H54 (cell line): ENCODE measurements around the gene AOX1.

Source experiments
- DNase-seq: peaks from one replicate; pipeline ENCODE4 v3.0.0; 2011; ENCODE audit warnings: low spot score, mixed read lengths; ENCODE audit not compliant: insufficient read length
- FAIRE-seq: peaks from 3 replicates; lab custom pipeline; 2011; peaks lifted over from hg19 to GRCh38; lab: Jason Lieb, UNC
- POLR2A ChIP-seq: IDR thresholded peaks from 2 replicates; pipeline ENCODE4 v1.6.1; 2011; ENCODE audit warnings: low read depth, mild to moderate bottlenecking, low read length

AOX1 gene

DNA sequence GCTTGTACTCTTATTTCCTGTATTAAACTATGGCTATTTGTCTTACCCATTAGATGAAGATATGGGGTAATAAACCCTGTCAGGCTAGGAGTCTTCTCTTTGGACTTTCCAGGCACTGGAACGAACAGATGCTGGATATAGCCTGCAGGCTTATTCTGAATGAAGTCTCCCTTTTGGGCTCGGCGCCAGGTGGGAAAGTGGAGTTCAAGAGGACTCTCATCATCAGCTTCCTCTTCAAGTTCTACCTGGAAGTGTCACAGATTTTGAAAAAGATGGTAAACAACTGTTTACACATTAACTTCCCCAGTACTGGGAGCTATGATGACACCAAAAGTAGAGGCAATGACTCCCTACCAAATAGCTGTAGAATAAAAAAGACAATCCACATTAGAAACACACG lies 27.9 kb downstream of the AOX1 start:
- FAIRE-seq (no peak), DNase-seq (no peak)

DNA sequence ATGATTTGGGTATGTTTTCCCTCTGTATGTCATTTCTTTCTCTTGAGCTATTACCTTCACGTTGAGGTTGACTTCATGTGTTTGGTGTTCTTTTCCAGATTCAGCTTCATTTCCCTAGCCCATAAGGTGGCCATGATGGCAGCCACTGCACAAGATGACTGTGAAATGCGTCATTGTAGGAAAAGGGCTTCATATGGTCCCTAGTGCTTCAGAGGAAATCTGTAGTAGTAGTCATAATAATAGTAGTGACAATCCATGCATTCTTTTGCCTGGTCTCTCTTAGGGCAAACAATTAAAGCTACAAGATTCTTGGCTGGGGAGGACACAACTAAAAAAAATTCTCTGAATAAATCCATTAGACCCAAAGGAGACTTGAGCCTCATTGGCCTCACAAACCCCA lies 28.4 kb downstream of the AOX1 start:
- FAIRE-seq (no peak), DNase-seq (no peak)
- no peak for TF ChIP-seq POLR2A

More for the DNA sequence above, 27.9 kb downstream of the AOX1 start:
- no peak for TF ChIP-seq POLR2A

DNA sequence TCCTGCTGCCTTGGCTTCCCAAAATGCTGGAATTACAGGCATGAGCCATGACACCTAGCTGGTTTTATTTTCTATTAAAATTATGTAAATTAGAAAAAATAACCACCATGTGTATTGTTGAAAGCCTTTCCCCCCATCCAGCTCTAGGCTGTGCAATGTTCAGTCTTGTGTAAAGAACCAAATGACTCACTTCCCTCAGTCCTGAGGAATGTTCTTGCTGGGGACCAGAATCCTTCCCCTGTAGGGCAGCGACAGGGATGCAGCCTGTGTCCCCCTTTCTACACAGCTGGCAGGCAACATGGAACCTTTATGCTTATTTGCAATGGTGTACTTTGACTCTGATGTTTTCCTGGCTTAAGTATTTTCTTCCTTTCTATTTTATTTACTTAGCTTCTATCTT lies 29.4 kb downstream of the AOX1 start:
- no peak for TF ChIP-seq POLR2A
- FAIRE-seq (peak; percentile 55), DNase-seq (peak; percentile 50)

DNA sequence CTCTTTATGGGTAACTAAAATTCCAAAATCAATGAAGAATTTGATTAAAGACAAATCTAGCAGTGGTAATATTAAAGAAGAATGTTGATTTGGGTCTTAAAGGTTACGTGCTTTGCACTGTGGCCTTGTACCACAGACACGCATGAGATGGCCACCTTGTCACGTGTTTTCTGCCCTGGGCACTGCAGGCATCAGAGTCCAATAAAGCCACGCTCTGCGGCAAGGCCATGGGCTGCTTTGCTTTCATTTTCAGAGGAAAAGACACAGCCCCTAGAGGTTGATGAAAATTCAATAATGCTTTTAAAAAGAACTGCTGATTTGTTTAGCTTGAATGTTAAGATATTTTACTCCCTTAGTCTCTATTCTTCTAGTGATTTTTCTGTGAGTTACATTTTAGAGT lies 30.4 kb downstream of the AOX1 start:
- TF ChIP-seq POLR2A: no peak
- no peak for FAIRE-seq
- DNase-seq: no peak

DNA sequence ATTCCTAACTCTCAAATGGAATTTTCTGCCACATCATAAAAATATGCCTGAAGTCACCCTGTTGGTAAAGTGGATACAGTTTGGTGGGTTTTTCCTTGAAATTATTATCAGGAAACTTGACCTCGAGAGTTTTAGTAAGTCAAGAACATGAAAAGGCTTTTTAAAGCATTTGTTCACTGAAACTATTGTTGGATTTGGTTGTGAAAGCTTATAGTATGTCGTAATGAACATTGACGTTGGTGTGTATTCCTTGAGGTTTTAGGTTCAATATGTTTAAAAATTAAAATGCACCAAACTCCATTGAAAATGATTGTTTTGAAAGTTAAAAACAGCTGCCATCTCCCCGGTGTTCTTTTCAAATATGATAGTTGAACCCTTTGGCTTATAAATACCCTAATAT lies 30.8 kb downstream of the AOX1 start:
- FAIRE-seq (no peak), DNase-seq (no peak)
- TF ChIP-seq POLR2A: no peak

DNA sequence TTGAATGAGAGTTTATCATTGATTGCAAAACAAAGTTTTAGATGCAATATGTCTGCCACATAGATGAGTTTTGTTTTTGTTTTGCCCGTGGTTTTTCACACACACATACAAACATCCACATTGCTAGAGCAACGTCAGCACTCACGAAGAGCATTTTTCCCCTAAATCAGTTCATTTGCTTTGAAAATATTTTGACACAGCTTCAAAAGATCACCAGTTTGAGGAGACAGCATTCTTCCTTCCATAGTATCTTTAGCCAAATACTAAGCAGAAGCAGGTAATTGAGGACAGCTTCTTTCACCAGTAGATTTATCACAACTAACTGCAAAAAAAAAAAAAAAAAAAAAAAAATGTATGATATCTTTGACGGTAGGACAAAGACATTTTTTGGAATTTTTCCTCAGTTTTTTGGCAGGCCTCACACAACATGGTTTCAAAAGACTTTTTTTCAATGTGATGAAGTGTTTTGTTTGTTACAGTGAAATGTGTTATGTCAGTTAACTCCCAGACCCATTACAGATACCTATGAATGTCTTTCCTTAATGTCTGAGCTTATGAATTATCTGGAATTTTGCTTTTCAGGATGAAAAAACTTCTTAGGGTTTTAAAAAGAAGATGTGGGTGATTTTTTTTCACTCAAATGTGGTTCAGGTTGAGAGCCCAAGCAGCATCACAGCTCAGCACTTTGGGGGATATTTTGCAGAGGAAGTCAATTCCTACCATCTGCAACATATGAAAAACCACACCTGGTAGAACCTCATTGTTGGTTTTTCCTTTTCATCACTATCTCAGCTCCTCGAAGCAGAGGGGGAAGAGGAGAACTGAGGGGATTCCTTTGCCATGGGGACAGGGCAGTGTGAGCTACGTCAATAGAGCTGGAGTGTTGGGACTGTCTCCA lies 31.6 kb downstream of the AOX1 start:
- TF ChIP-seq POLR2A: no peak
- no peak for DNase-seq
- no peak for FAIRE-seq

DNA sequence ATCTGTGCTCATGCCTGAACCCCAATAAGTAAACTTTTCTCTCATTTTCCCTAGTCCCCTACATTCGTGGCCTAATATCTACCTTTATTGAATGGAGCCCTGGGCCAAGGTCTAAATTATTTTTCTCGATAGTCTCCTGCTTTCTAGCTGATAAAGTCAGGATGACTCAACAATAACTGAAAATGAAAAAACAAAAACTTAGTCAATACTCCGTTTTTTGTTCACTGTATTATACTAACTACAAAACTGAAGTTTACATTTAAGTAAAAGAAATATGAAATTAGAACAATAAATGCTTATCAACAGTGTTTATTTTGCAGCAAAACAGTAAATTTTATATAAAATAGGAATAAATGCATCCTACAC lies 32.2 kb downstream of the AOX1 start:
- FAIRE-seq (no peak), DNase-seq (no peak)
- no peak for TF ChIP-seq POLR2A

DNA sequence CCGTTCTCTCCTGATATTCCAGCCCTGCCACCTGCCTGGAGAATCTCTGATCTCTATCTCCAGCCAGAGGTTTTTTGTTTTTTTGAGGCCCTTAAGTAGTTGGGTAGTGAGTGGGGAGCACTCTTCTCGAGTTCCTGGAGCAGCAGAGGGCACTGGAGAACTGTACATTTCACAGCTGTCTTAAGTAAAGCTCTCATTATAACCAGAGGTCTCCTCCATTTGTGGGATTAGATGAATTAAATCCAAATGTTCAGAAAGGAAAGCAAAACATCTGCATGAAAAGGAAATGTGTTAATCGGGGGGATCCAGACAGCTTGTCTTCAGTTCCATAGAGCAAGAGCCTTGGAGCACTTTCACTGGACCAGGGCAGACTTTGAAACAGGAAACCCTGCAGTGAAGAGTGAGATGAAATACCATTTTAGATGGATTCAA lies 32.8 kb downstream of the AOX1 start:
- DNase-seq (no peak), FAIRE-seq (no peak)
- no peak for TF ChIP-seq POLR2A

DNA sequence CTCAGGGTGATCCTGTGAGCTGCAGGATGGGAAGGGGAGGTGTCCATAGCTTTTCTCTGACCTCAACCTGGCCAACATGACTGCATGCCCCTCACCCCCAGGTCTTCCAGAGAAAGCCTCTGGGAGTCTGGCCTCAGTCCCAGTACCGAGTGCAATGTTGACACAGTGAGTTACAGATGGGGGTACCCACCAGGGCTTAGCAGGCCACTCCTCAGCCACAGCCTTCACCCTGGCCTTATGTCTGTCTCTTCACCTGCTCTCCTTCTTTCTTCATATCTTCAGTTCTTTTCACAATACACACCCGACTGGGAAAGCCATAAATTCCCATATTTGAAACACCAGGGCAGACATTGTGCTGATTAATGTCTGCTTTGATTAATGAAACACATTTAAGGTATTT lies 33.5 kb downstream of the AOX1 start:
- FAIRE-seq: no peak
- no peak for DNase-seq
- no peak for TF ChIP-seq POLR2A

DNA sequence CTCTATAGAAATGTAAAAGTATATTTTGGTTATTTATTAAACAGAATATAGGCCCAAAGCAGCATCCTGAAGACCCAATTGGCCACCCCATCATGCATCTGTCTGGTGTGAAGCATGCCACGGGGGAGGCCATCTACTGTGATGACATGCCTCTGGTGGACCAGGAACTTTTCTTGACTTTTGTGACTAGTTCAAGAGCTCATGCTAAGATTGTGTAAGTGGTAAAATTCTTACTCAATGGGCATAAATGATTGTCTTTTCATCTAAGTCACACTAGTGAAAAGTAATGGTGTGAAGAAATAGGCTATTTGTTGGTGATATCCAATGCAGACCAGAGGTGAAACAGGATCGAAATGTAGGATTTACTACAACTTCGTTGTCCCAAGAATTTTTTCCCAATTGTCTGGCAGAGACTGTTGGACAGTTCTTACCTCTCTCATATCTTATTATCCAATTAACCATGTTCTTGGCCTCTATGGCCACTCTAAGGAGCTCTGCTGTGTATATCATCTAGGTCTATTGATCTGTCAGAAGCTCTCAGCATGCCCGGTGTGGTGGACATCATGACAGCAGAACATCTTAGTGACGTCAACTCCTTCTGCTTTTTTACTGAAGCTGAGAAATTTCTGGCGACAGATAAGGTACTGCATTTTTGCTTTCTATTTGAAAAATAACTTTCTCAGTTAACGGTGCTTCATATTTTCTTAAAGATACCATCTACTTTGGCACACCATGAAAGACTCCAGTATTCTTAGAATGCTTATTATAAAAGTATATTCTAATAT lies 35.0 kb downstream of the AOX1 start:
- no peak for TF ChIP-seq POLR2A
- FAIRE-seq: no peak
- no peak for DNase-seq

DNA sequence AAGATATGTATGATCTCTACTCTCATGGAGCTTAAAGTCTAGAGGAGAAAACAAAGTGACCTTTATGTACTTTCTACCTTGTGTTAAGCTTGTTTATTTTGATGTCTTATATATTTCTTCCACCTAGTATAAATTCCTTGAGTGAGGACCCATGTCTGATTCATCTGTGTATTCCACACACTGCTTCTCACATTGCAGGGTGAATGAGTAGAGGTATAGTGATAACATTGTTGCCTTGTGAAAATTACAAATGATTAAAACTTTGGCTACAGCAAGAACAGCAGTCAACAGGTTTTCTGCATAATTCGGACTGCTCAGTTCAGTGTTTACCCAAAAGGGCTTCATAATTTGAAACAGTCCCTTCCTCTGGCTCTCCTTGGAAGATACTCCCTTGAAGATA lies 36.3 kb downstream of the AOX1 start:
- DNase-seq: no peak
- no peak for FAIRE-seq
- TF ChIP-seq POLR2A: no peak

DNA sequence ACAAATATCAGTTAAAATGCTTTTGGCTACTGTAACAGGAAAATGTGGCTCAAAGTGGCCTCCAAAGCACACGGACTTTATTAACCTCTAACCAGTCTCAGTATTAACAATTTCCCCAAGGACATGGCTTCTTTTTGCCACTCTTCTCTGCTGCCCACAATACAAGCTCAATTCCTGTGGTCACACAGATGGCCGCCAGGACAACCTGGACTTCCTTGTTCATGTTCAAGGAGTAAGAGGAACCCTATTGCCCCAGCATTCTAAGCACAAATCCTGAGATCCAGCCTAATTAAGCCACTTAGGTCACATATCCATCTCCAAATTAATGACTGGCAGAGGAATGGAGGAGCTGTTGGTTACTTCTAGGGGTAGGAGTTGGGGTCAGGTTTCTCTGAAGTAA lies 38.2 kb downstream of the AOX1 start:
- TF ChIP-seq POLR2A: no peak
- no peak for FAIRE-seq
- no peak for DNase-seq

DNA sequence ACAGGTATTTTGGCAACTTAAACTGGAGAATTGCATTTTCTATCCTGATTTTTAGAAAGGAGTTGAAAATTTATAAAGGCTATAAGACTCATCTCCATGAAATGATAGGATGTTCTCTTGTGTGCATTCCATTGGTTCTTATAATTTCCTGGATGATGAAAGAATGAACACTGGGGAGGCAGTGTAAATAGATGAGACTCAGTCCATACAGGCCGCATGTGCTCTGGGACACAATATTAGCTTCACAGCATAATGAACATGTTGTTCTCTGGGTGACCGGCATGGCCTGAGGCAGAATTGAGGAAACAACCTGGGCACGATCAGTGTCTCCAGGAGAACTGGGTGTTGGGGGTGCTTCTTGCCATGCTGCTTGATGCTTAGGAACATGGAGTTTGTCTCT lies 38.8 kb downstream of the AOX1 start:
- FAIRE-seq: peak; percentile 74
- DNase-seq: no peak
- no peak for TF ChIP-seq POLR2A

DNA sequence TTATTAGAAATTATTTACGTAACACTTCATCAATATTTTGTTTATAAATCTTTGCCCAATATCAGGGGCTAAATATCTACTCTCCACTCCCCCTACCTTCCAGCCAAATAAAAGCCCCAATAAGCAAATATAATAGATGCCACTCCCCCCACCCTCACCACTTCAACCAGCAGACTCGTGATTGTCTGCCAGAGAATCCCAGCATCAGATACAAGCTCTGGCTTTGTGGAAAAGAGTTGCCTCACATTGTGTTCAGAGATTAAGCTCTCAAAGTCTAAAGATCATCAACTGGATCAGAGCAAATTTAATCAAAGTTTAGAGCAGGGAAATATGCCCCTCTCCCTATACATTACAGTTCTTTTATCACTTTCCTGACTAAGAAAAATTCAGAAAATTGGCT lies 39.5 kb downstream of the AOX1 start:
- no peak for TF ChIP-seq POLR2A
- no peak for FAIRE-seq

DNA sequence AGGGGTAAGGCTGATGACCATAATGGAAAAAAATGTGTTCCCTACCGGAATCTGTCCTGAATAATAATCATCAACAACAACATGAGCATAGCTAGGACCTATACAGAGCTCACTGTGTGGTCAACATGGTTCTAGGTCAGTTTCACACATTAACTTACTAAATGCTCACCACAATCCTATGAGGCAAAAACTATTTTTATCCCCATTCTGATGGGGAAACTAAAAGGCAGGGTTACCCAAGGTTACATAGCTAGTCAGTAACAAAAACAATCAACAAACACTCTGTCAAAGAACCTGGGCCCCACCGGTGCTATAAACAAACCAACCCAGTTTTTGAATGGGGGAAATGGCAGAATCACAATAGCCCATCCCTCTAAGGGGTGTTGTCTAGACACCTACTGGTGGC lies 40.1 kb downstream of the AOX1 start:
- DNase-seq: no peak
- FAIRE-seq: no peak
- TF ChIP-seq POLR2A: no peak

More for the DNA sequence above, 39.5 kb downstream of the AOX1 start:
- DNase-seq: no peak
